PFSK-1 (cell line): ENCODE measurements around the gene SLC38A11.

Source experiments
- FOXP2 ChIP-seq: optimal IDR thresholded peaks from 2 replicates; pipeline ENCODE3; 2011; ENCODE audit warnings: borderline replicate concordance, control low read depth, inconsistent platforms; ENCODE audit not compliant: insufficient read depth; ENCODE audit errors: extremely low read length, extremely low read depth
- POLR2AphosphoS5 ChIP-seq: IDR thresholded peaks from 2 replicates; pipeline ENCODE4 v1.6.1; 2012; ENCODE audit warnings: low read depth, mild to moderate bottlenecking, control low read depth, low read length, moderate library complexity
- REST ChIP-seq, 2 experiments: IDR thresholded peaks; 2 replicates each; pipeline versions ENCODE4 v1.6.1 to v1.8.0; 2011 to 2012; ENCODE audit warnings: low read depth in 2 of 2, low read length in 2 of 2, control low read depth in 1 of 2, inconsistent platforms in 1 of 2, mild to moderate bottlenecking in 1 of 2, moderate library complexity in 1 of 2; ENCODE audit not compliant: insufficient read depth in 1 of 2
- SIN3A ChIP-seq: IDR thresholded peaks from 2 replicates; pipeline ENCODE4 v1.6.1; 2012; ENCODE audit warnings: mild to moderate bottlenecking, low read length, moderate library complexity, borderline replicate concordance; ENCODE audit not compliant: insufficient read depth
- TAF1 ChIP-seq: IDR thresholded peaks from 2 replicates; pipeline ENCODE4 v1.6.1; 2012; ENCODE audit warnings: low read length, control low read depth, borderline replicate concordance; ENCODE audit not compliant: insufficient read depth

SLC38A11 gene

DNA sequence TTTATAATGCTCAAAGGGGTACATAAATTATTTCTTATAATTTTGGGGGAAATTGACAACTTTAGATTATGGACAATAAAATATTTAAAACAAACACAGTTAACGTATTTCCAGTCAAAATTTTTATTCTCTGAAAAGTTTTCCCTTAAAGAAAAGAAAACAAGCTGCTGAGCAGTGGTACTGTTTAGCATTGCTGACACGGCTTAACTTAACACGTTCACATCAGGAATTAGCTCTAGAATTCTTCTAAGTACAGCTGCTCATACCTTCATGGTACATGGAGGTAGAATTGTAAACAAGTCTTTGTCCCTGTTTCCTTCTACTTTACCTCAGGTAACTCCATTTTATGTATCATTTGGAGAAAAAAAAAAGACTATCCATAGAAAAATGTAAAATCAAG lies 2.0 kb downstream of the SLC38A11 start:
- TF ChIP-seq TAF1 (no peak), FOXP2 (no peak), REST (IDR thresholded peaks at IDR 0.05; ENCODE audit: insufficient read depth in 1 of 2, low read depth in 2 of 2, low read length in 2 of 2) (no peak)

DNA sequence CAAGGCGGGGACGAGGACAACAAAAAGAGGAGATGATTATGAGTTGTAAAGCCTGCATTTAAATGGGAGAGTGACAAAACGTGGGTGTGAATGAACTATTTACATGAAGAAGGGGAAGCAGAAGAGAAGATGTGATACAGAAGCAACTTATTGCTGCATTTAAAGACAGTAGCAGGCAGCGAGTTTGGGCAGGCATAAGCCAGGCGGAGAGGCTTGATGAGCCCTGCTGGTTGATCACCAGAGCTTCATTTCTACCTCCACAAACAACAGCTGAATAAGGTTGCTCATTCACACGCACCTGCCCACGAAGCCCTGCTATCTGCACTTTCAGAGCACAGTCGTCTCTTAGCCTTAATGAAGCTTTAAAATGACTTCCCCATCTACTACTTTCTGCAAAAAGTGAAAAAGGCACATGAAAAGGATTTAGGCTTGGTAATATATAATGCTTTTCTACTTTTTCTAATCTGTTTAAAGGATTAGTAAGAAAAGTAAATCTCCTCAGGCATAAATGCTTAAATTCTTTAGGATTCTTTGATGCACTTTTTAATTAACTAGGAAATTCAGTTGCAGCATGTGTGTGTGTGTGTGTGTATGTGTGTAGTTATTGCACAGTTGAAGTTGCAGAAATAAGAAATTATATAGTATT lies 3.1 kb downstream of the SLC38A11 start:
- TF ChIP-seq REST (IDR thresholded peaks at IDR 0.05; ENCODE audit: insufficient read depth in 1 of 2, low read depth in 2 of 2, low read length in 2 of 2) = no peak
- TF ChIP-seq TAF1 = no peak
- no peak for TF ChIP-seq POLR2AphosphoS5

GRCh38 chr2:164948540-164948939 lies 6.8 kb downstream of the SLC38A11 start:
- TF ChIP-seq TAF1 = no peak
- TF ChIP-seq REST (IDR thresholded peaks at IDR 0.05; ENCODE audit: insufficient read depth in 1 of 2, low read depth in 2 of 2, low read length in 2 of 2) = no peak
- no peak for TF ChIP-seq POLR2AphosphoS5
- TF ChIP-seq FOXP2 = no peak
- TF ChIP-seq SIN3A = no peak

DNA sequence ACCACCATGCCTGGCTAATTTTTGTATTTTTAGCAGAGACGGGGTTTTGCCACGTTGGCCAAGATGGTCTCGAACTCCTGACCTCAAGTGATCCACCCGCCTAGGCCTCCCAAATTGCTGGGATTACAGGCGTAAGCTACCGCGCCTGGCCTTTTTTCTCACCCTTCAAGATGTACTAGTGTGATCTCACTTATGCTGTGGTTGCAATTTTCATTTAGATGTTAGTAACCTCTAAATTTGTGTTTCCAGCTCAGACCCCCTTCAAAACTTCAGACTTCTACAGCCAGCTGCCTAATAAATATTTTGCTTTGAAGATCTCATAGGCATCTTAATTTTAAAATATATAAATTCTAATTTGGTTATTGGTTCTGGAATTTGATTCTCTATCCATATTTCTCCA lies 8.0 kb downstream of the SLC38A11 start:
- no peak for TF ChIP-seq FOXP2
- TF ChIP-seq POLR2AphosphoS5 = no peak
- TF ChIP-seq SIN3A = no peak
- no peak for TF ChIP-seq REST (IDR thresholded peaks at IDR 0.05; ENCODE audit: insufficient read depth in 1 of 2, low read depth in 2 of 2, low read length in 2 of 2)
- no peak for TF ChIP-seq TAF1

- TF ChIP-seq SIN3A (no peak), REST (IDR thresholded peaks at IDR 0.05; ENCODE audit: insufficient read depth in 1 of 2, low read depth in 2 of 2, low read length in 2 of 2) (no peak), FOXP2 (no peak), POLR2AphosphoS5 (no peak), TAF1 (no peak)
Observed at GRCh38 chr2:164943289-164943688, 12.0 kb downstream of the SLC38A11 start.
